ENCODE measurements around the gene USP13.

DNA sequence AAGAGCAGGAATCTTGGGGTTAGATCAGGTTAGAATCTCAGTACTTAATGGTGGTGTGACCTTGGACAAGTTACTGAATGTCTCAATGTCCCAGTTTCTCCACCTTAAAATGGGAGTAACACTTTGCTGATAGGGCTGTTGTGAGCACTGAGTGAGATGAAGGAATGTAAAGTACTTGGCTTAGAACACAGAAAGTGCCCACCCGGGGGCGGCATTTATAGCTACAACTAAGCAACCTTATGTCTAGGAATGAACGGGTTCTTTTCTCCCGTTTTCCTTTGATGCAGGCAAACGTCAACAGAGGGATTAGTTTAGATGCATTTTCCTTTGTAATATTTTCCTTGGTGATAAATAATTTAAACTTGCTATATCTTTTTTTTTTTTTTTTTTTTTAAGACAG, 176.6 kb downstream of the USP13 start:
- TF ChIP-seq, protein P1, sequence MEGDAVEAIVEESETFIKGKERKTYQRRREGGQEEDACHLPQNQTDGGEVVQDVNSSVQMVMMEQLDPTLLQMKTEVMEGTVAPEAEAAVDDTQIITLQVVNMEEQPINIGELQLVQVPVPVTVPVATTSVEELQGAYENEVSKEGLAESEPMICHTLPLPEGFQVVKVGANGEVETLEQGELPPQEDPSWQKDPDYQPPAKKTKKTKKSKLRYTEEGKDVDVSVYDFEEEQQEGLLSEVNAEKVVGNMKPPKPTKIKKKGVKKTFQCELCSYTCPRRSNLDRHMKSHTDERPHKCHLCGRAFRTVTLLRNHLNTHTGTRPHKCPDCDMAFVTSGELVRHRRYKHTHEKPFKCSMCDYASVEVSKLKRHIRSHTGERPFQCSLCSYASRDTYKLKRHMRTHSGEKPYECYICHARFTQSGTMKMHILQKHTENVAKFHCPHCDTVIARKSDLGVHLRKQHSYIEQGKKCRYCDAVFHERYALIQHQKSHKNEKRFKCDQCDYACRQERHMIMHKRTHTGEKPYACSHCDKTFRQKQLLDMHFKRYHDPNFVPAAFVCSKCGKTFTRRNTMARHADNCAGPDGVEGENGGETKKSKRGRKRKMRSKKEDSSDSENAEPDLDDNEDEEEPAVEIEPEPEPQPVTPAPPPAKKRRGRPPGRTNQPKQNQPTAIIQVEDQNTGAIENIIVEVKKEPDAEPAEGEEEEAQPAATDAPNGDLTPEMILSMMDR (conservative IDR thresholded peaks at IDR 0.05; ENCODE audit: low read depth, low read length), result 0 out of 2 replicates have a peak, but pooled peaks have one; percentile 21
- no peak for TF ChIP-seq EZH2 (IDR thresholded peaks at IDR 0.05; ENCODE audit: borderline replicate concordance, low read depth, low read length, poor library complexity, severe bottlenecking)
